Measurements from ENCODE around the gene BTK.

DNA sequence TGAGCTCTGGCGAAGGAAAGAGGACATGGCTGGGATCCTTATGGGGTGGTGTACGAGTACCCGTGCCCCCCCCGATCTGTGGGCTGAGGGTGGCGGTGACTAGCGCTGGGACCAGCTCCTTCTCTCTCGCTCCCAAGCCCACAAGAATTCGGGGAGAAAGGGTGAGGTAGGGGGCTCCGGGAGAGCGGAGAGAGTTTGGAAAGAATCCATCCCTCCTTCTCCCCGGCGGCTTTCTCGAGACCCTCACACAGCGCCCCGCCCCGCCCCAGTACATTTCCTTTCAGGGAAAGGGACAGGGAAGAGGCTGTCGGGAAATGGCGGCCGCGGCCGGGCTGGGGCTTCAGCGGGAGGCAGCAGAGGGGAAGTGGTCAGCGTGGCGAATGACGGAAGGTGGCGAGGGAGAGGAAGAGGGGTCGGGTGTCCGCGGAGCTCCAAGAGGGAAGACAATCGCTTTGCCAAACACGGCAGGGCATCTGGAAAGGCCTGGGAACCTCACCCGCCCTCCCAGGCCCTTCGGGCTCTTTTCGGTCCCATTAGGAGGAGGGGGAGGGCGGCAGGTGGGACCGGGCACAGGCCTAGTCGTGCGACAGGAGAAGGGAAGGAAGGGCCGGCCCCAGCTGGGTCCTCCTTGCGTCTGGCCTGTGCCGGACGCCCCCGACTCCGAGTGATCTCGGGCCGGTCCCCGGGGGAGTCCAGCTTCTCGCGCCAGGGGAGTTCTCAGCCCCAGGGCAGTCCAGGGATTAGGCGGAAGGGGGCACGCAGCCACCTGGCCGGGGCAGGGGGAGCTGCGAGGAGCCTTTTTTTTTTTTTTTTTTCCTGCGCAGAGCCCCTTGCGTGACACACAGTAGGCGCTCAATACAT is 32.2 kb upstream of the BTK start:
- TF ChIP-seq SIN3A (IDR thresholded peaks at IDR 0.05; ENCODE audit: low read depth) (no peak), EZH2phosphoT487 (IDR thresholded peaks at IDR 0.05; ENCODE audit: borderline replicate concordance) (no peak), CEBPB (IDR thresholded peaks at IDR 0.05; ENCODE audit: low read depth) (no peak), POLR2A (IDR thresholded peaks at IDR 0.05; ENCODE audit: borderline replicate concordance, extremely low read depth, insufficient read depth, insufficient read length) (no peak)
